SU-DHL-6 (cell line): Measurements from ENCODE around the gene LRRC2.

ENCODE experiments used
- H2AFZ ChIP-seq: fragments of 200-600 bp; sonication (generic); 2 replicates; pipeline ENCODE4 v1.6.1; 2014; ENCODE audit warnings: low read depth, mild to moderate bottlenecking, moderate library complexity, mixed read lengths, antibody characterized with exemption, low read length; ENCODE audit not compliant: severe bottlenecking
- H3F3A ChIP-seq: fragments of 200-600 bp; shearing (Covaris generic); 2 replicates; pipeline ENCODE4 v1.6.0; 2016; ENCODE audit warnings: antibody characterized with exemption, mild to moderate bottlenecking; ENCODE audit not compliant: insufficient read depth
- H3K27ac ChIP-seq: fragments of 200-600 bp; sonication (generic); 2 replicates; pipeline ENCODE4 v1.5.1; 2016; ENCODE audit warnings: low read depth, mild to moderate bottlenecking, low read length, moderate library complexity, mixed read lengths
- H3K27me3 ChIP-seq: fragments of 200-600 bp; sonication (generic), shearing (Covaris generic); 2 replicates; pipeline ENCODE4 v1.6.0; 2014; ENCODE audit warnings: mild to moderate bottlenecking, low read length
- H3K36me3 ChIP-seq: fragments of 200-600 bp; sonication (generic); 2 replicates; pipeline ENCODE4 v1.6.1; 2014; ENCODE audit warnings: mild to moderate bottlenecking, low read length, mixed read lengths
- H3K4me2 ChIP-seq: fragments of 300-600, 200-600 bp; shearing (Covaris generic), sonication (generic); 2 replicates; pipeline ENCODE4 v1.6.0; 2014; ENCODE audit warnings: low read length, low read depth, mild to moderate bottlenecking; ENCODE audit not compliant: poor library complexity, severe bottlenecking
- H3K4me3 ChIP-seq: fragments of 200-600 bp; sonication (generic); 2 replicates; pipeline ENCODE4 v1.5.1; 2014; ENCODE audit warnings: antibody characterized with exemption, low read length, mild to moderate bottlenecking, mixed read lengths; ENCODE audit not compliant: insufficient read depth, poor library complexity, severe bottlenecking
- H3K79me2 ChIP-seq: fragments of 200-600 bp; sonication (generic); 2 replicates; pipeline ENCODE4 v1.6.1; 2014; ENCODE audit warnings: mild to moderate bottlenecking, low read length, moderate library complexity; ENCODE audit not compliant: insufficient read depth
- H3K9ac ChIP-seq: fragments of 200-600 bp; sonication (generic); 2 replicates; pipeline ENCODE4 v1.7.0; 2014; ENCODE audit warnings: mild to moderate bottlenecking, low read length
- H3K9me2 ChIP-seq: fragments of 200-600 bp; sonication (generic); replicated peaks from 2 replicates; pipeline ENCODE4 v1.6.1; 2014; ENCODE audit warnings: low read length; ENCODE audit not compliant: insufficient read depth
- H3K9me3 ChIP-seq: fragments of 200-600 bp; sonication (generic); 2 replicates; pipeline ENCODE4 v1.6.1; 2014; ENCODE audit warnings: low read length, mixed read lengths; ENCODE audit not compliant: insufficient read depth
- H4K20me1 ChIP-seq: fragments of 200-600 bp; sonication (generic); 2 replicates; pipeline ENCODE4 v1.6.1; 2014; ENCODE audit warnings: low read depth, mild to moderate bottlenecking, antibody characterized with exemption, low read length, moderate library complexity, mixed read lengths
- EZH2phosphoT487 ChIP-seq: fragments of 200-600 bp; sonication (generic), shearing (Covaris generic); conservative IDR thresholded peaks from 2 replicates; pipeline ENCODE4 v1.6.1; 2018; ENCODE audit warnings: mild to moderate bottlenecking, antibody characterized with exemption, low read length, moderate library complexity, mixed read lengths
- TF ChIP-seq, protein P1 (sequence below): fragments of 200-600 bp; sonication (generic); IDR thresholded peaks from one replicate; pipeline ENCODE4 v1.5.1; 2017; ENCODE audit warnings: antibody characterized with exemption, mild to moderate bottlenecking, low read length, moderate library complexity; ENCODE audit not compliant: insufficient read depth, poor library complexity, severe bottlenecking

The LRRC2 gene

DNA sequence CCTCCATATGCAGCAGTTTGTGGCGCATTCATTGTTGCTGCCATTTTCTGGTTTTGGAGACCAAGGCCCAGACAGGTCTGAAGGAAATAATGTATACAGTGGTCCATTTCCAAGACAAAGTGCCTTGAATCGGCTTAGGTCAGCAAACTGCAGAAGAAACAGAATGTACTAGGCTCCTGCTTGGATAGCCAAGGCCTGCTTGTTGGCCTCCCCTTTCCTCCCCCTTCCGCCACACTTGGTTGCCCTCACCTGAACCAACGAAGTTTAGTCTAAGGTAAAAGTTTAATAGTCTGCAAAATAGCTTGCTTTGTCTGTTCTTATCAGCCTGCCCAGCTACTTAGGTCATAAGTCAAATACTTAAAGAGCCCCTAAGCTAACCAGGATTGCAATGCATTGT is 80.3 kb downstream of the LRRC2 start:
- TF ChIP-seq, protein P1, sequence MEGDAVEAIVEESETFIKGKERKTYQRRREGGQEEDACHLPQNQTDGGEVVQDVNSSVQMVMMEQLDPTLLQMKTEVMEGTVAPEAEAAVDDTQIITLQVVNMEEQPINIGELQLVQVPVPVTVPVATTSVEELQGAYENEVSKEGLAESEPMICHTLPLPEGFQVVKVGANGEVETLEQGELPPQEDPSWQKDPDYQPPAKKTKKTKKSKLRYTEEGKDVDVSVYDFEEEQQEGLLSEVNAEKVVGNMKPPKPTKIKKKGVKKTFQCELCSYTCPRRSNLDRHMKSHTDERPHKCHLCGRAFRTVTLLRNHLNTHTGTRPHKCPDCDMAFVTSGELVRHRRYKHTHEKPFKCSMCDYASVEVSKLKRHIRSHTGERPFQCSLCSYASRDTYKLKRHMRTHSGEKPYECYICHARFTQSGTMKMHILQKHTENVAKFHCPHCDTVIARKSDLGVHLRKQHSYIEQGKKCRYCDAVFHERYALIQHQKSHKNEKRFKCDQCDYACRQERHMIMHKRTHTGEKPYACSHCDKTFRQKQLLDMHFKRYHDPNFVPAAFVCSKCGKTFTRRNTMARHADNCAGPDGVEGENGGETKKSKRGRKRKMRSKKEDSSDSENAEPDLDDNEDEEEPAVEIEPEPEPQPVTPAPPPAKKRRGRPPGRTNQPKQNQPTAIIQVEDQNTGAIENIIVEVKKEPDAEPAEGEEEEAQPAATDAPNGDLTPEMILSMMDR = no peak
- TF ChIP-seq EZH2phosphoT487 = no peak
- Histone ChIP-seq H3K27me3 (no peaks in the 10 kb centered on the region), H3K9me2 (no peaks in the 10 kb centered on the region), H4K20me1 (no peaks in the 10 kb centered on the region), H2AFZ (no peak overlapping the region), H3K36me3 (no peaks in the 10 kb centered on the region), H3K9ac (no peak overlapping the region), H3K4me3 (no peak overlapping the region), H3K9me3 (no peaks in the 10 kb centered on the region), H3K4me2 (no peak overlapping the region), H3F3A (0 out of 2 replicates have a peak, but pooled peaks cover under 1% of the 10 kb centered on the region), H3K79me2 (no peaks in the 10 kb centered on the region), H3K27ac (no peak overlapping the region)

DNA sequence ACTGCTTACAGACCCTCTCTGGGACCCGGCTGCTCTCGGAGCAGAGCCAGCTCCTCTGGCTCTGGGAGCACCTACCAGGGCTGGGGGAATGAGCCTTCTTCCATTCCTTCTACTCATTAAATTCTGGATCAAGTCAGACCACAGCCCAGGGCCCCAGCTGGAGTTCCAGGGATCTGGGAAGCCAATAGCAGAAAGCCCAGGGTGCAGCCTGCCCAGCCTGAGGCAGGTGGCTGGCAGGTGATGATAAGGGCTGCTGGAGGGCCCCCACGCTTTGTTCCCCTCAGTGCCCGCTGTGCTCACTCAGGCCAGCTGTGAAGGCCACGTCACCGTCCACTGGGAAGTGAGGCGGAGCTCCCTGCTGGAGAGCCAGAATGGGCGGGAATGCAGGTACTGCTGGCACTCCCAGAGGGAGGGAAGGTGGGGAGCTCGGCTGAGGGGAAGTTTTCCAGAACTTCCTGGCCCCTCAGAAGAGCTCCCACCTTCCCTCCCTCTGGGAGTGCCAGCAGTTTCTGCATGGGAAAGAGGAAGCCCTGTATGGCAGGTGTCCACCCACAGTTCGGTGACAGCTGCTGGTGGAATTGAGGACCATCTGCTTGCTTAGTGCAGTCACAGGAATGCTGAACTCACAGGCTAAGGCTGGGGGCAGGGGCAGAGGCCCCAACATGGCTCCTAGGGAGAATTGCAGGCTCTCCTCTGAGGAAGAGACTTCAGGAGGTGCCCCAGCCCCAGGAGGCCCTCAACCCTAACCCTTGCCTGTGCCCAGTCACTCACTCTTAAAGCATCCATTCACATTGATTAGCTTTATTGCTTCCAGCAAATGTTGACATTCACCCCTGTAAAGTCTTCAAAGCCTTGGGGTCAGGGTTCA is 81.0 kb downstream of the LRRC2 start:
- no peak overlapping the region for H3K4me2 ChIP-seq
- no peaks in the 10 kb centered on the region for H3K9me3 ChIP-seq
- no peaks in the 10 kb centered on the region for H4K20me1 ChIP-seq
- no peaks in the 10 kb centered on the region for H3F3A ChIP-seq
- no peak overlapping the region for H3K27ac ChIP-seq
- H3K79me2 ChIP-seq = no peaks in the 10 kb centered on the region
- no peaks in the 10 kb centered on the region for H3K27me3 ChIP-seq
- TF ChIP-seq, protein P1 = no peak
- TF ChIP-seq EZH2phosphoT487 = no peak
- no peak overlapping the region for H2AFZ ChIP-seq
- H3K4me3 ChIP-seq = no peak overlapping the region
- H3K9ac ChIP-seq = no peak overlapping the region
- H3K36me3 ChIP-seq = no peaks in the 10 kb centered on the region
- no peaks in the 10 kb centered on the region for H3K9me2 ChIP-seq

DNA sequence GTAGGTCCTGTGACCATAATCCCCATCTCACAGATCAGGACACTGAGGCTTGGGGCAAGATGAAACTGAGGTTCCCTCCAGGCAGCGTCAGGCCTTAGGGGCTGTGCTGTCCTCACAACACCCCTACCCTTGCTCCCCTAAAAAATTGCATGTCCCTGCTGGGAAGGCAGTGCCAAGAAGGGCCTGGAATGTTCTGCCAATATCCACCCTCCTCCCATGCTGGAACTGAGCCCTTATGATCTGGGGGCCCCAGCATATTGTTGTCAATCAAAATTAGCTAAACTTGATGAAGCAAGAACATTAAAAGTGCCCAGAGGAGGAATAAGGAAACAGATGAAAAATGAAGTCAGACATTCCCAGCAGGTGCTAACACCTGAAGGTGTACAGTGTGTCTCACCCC is 81.7 kb downstream of the LRRC2 start:
- Histone ChIP-seq H3K9me2 (no peaks in the 10 kb centered on the region), H3K4me2 (no peak overlapping the region), H4K20me1 (no peaks in the 10 kb centered on the region), H3K4me3 (no peak overlapping the region), H3K9ac (no peak overlapping the region), H3K27ac (no peak overlapping the region), H3F3A (no peaks in the 10 kb centered on the region), H3K27me3 (no peaks in the 10 kb centered on the region), H3K79me2 (no peaks in the 10 kb centered on the region), H3K9me3 (no peaks in the 10 kb centered on the region), H3K36me3 (no peaks in the 10 kb centered on the region), H2AFZ (no peak overlapping the region)
- TF ChIP-seq, protein P1 = no peak
- no peak for TF ChIP-seq EZH2phosphoT487
